Caco-2 (cell line): Measurements from ENCODE around the gene PHF1. TPM values are rescaled to one million over a fixed set of nuclear protein-coding genes. Genes with fewer than 3 reads are reported as not detected.

Source experiments
- BruUV-seq: library from RNA; stranded (reverse); fragments of 400-500 nt; replicated peaks from 2 replicates; lab custom pipeline; 2021; lab: Mats Ljungman, UMichigan
- CTCF ChIA-PET: fragments of 300-600 bp; sonication (Branson Sonifier 250); formaldehyde crosslinking; loops from one replicate; lab custom pipeline; 2022; ENCODE audit warnings: antibody characterized with exemption; lab: Charles Lee
- POLR2A ChIA-PET: fragments of 300-600 bp; sonication (Branson Sonifier 250); formaldehyde crosslinking; loops from one replicate; lab custom pipeline; 2022; ENCODE audit warnings: antibody characterized with exemption; lab: Charles Lee
- DNase-seq, 2 experiments: peaks; one replicate each; pipeline versions ENCODE4 v3.0.0 to v3.0.0-alpha.2; 2020 to 2022
- H3K27me3 ChIP-seq: replicated peaks from 2 replicates; pipeline ENCODE4 v1.6.0; 2011; ENCODE audit warnings: low read length; ENCODE audit not compliant: control insufficient read depth, insufficient read depth
- H3K36me3 ChIP-seq: 2 replicates; pipeline ENCODE4 v1.5.1; 2011; ENCODE audit warnings: low read length; ENCODE audit not compliant: control insufficient read depth, insufficient read depth
- H3K4me1 ChIP-seq: fragments of 250-450 bp; sonication (Bioruptor Pico); 2 replicates; pipeline ENCODE4 v1.5.1; 2020; ENCODE audit warnings: mild to moderate bottlenecking
- H3K4me3 ChIP-seq: 2 replicates; pipeline ENCODE4 v1.5.1; 2011; ENCODE audit warnings: low read depth, mild to moderate bottlenecking, control low read depth, low read length
- H3K9me3 ChIP-seq: fragments of 250-450 bp; sonication (Bioruptor Pico); 2 replicates; pipeline ENCODE4 v1.5.1; 2020; ENCODE audit warnings: mild to moderate bottlenecking, moderate library complexity
- H3K27ac Mint-ChIP-seq: one replicate; pipeline ENCODE4 v1.8.0; 2022; ENCODE audit warnings: mixed read lengths; ENCODE audit not compliant: unreplicated experiment
- H3K27me3 Mint-ChIP-seq: one replicate; pipeline ENCODE4 v1.8.0; 2022; ENCODE audit warnings: mixed read lengths; ENCODE audit not compliant: insufficient read depth, unreplicated experiment
- H3K36me3 Mint-ChIP-seq: one replicate; pipeline ENCODE4 v1.8.0; 2022; ENCODE audit warnings: mild to moderate bottlenecking, mixed read lengths; ENCODE audit not compliant: insufficient read depth, unreplicated experiment
- H3K4me1 Mint-ChIP-seq: one replicate; pipeline ENCODE4 v1.8.0; 2022; ENCODE audit warnings: low read depth, mixed read lengths; ENCODE audit not compliant: unreplicated experiment
- H3K4me3 Mint-ChIP-seq: one replicate; pipeline ENCODE4 v1.8.0; 2022; ENCODE audit warnings: mild to moderate bottlenecking, moderate library complexity, mixed read lengths; ENCODE audit not compliant: unreplicated experiment
- H3K9me3 Mint-ChIP-seq: one replicate; pipeline ENCODE4 v1.8.0; 2022; ENCODE audit warnings: mixed read lengths; ENCODE audit not compliant: unreplicated experiment
- intact Hi-C: fragments of 100-400 bp; cut with micrococcal nuclease; formaldehyde crosslinking; loops from one replicate; pipeline ENCODE4 v1.10.0; 2022; ENCODE audit not compliant: unreplicated experiment
- total RNA-seq: library from RNA; stranded (reverse); gene quantifications from 2 replicates; pipeline ENCODE4 v1.2.3, GENCODE V29; 2022
- TF ChIP-seq, protein P1 (sequence below), 2 experiments: fragments of 200-600 bp in 1 of 2; IDR thresholded peaks; 1 replicate in 1 of 2; 2 replicates in 1 of 2; pipeline versions ENCODE4 v1.5.1 to v1.8.0; 2011 to 2022; ENCODE audit warnings: antibody characterized with exemption in 1 of 2, control low read depth in 1 of 2, inconsistent platforms in 1 of 2, low read depth in 1 of 2, low read length in 1 of 2, mild to moderate bottlenecking in 1 of 2, moderate library complexity in 1 of 2; ENCODE audit not compliant: insufficient read depth in 1 of 2, severe bottlenecking in 1 of 2, unreplicated experiment in 1 of 2

PHF1 gene
- total RNA-seq, 1 experiment from 2014 or later: 26.4 TPM

DNA sequence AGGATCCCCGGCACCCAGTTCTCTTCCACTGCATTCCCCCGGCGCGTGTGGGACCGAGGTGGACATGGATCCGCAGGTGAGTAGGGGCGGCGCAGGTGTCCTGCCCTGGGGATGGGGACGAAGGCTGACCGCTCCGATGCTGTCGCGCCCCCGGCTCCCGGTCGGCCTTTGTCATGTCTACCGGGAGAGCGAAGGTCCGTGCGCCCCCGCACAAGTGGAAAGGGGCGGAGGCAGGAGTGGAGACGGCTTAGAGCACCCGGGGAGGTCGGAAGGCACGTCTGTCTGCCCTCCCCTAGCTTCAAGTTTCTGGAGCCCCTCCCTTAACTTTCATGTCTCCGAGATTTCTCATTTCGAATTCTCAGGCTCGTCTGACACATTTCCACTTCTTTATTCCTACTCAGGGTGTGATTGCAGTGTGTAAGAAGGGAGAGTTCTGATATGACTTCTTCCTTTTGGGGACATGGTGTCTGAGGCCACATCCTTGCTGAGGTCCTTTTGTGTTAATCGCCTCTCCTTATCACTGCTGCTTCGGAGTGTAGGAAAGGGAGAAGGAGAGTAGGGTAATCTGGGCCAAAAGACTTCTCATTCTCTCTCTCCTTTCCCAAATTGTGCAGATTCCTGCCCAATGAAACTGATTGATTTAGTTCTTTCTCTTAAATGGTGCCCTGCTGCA lies 18.8 kb upstream of the PHF1 start:
- no peaks in the 10 kb centered on the region for H3K9me3 Mint-ChIP-seq
- H3K4me3 Mint-ChIP-seq: peak overlapping the region; percentile 85
- no peak for DNase-seq
- Histone ChIP-seq H3K4me1 (peaks cover 12% of the 10 kb centered on the region), H3K36me3 (no peaks in the 10 kb centered on the region), H3K27me3 (no peaks in the 10 kb centered on the region), H3K4me3 (peak overlapping the region; percentile 91), H3K9me3 (no peaks in the 10 kb centered on the region)
- intact Hi-C loops: loop anchor here (1.0 to 5.0 kb wide), 5 partner anchors 18 to 1450 kb away; partner anchors contain the start of genes CUTA, RXRB and SLC39A7
- no TSS peak for BruUV-seq
- TF ChIP-seq, protein P1, sequence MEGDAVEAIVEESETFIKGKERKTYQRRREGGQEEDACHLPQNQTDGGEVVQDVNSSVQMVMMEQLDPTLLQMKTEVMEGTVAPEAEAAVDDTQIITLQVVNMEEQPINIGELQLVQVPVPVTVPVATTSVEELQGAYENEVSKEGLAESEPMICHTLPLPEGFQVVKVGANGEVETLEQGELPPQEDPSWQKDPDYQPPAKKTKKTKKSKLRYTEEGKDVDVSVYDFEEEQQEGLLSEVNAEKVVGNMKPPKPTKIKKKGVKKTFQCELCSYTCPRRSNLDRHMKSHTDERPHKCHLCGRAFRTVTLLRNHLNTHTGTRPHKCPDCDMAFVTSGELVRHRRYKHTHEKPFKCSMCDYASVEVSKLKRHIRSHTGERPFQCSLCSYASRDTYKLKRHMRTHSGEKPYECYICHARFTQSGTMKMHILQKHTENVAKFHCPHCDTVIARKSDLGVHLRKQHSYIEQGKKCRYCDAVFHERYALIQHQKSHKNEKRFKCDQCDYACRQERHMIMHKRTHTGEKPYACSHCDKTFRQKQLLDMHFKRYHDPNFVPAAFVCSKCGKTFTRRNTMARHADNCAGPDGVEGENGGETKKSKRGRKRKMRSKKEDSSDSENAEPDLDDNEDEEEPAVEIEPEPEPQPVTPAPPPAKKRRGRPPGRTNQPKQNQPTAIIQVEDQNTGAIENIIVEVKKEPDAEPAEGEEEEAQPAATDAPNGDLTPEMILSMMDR (IDR thresholded peaks at IDR 0.05; ENCODE audit: insufficient read depth in 1 of 2, low read depth in 1 of 2, low read length in 1 of 2, severe bottlenecking in 1 of 2, unreplicated experiment in 1 of 2): no peak
- H3K27me3 Mint-ChIP-seq: no peaks in the 10 kb centered on the region
- peaks cover 29% of the 10 kb centered on the region for H3K4me1 Mint-ChIP-seq
- POLR2A ChIA-PET: interaction anchor here (0.6 to 1.2 kb wide), 3 partner anchors 74 to 1565 kb away, joined by 3 to 5 read pairs (median 3); partner anchors contain the start of genes HSPA1B and ZBTB22
- H3K27ac Mint-ChIP-seq: peak overlapping the region; percentile 81
- H3K36me3 Mint-ChIP-seq: peaks cover 39% of the 10 kb centered on the region
- CTCF ChIA-PET: no interaction called here

GRCh38 chr6:33392595-33392948 lies 18.2 kb upstream of the PHF1 start:
- H3K36me3 Mint-ChIP-seq: peaks cover 44% of the 10 kb centered on the region
- TF ChIP-seq, protein P1 (IDR thresholded peaks at IDR 0.05; ENCODE audit: insufficient read depth in 1 of 2, low read depth in 1 of 2, low read length in 1 of 2, severe bottlenecking in 1 of 2, unreplicated experiment in 1 of 2): no peak
- Histone ChIP-seq H3K4me1 (peaks cover 12% of the 10 kb centered on the region), H3K36me3 (no peaks in the 10 kb centered on the region), H3K4me3 (peak overlapping the region; percentile 91), H3K9me3 (no peaks in the 10 kb centered on the region), H3K27me3 (no peaks in the 10 kb centered on the region)
- CTCF ChIA-PET: no interaction called here
- peak overlapping the region; percentile 81 for H3K27ac Mint-ChIP-seq
- TSS peak; percentile 64 for BruUV-seq
- no peaks in the 10 kb centered on the region for H3K9me3 Mint-ChIP-seq
- H3K4me1 Mint-ChIP-seq: peaks cover 29% of the 10 kb centered on the region
- DNase-seq: no peak
- intact Hi-C loops: loop anchor here (5.0 kb wide), 1 partner anchor 1450 kb away; no protein-coding TSS in a partner anchor
- H3K4me3 Mint-ChIP-seq: peak overlapping the region; percentile 85
- H3K27me3 Mint-ChIP-seq: no peaks in the 10 kb centered on the region
- POLR2A ChIA-PET: interaction anchor here (0.6 to 1.2 kb wide), 3 partner anchors 75 to 1565 kb away, joined by 3 to 5 read pairs (median 3); partner anchors contain the start of genes HSPA1B and ZBTB22

DNA sequence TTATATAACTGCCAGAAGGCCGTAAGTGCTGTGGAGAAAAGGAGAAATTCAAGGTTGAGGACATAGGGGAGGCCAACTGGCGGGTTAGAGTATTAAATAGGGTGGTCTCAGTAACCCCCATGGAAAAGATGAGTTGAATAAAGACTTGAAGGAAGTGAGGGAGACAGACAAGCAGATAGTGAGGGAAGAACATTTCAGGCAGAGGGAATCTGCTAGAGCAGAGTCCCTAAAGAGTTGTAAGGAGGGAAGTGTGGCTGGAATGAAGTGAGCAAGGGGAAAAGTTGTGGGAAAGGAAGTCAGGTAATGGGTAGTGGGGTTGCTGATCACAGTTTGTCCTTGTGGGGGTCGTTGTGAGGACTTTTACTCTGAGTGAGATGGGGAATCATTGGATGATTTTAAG lies 17.8 kb upstream of the PHF1 start:
- Mint-ChIP-seq H3K36me3 (peaks cover 48% of the 10 kb centered on the region), H3K4me3 (peak overlapping the region; percentile 85), H3K4me1 (peaks cover 29% of the 10 kb centered on the region), H3K27ac (peak overlapping the region; percentile 81), H3K27me3 (no peaks in the 10 kb centered on the region), H3K9me3 (no peaks in the 10 kb centered on the region)
- POLR2A ChIA-PET: no interaction called here
- Histone ChIP-seq H3K4me3 (peak overlapping the region; percentile 91), H3K4me1 (peaks cover 12% of the 10 kb centered on the region), H3K36me3 (no peaks in the 10 kb centered on the region), H3K27me3 (no peaks in the 10 kb centered on the region), H3K9me3 (no peaks in the 10 kb centered on the region)
- CTCF ChIA-PET: no interaction called here
- no peak for DNase-seq
- BruUV-seq: no TSS peak
- intact Hi-C loops: loop anchor here (5.0 kb wide), 1 partner anchor 1451 kb away; no protein-coding TSS in a partner anchor
- TF ChIP-seq, protein P1 (IDR thresholded peaks at IDR 0.05; ENCODE audit: insufficient read depth in 1 of 2, low read depth in 1 of 2, low read length in 1 of 2, severe bottlenecking in 1 of 2, unreplicated experiment in 1 of 2): no peak
